IMR-90 (cell line): Measurements from ENCODE around the gene CTCF. TPM values are rescaled to one million over a fixed set of nuclear protein-coding genes. Genes with fewer than 3 reads are reported as not detected.

ENCODE experiments used
- ATAC-seq: fragments of 200-7000 bp; cut with Tn5 transposase; 2 replicates; pipeline ENCODE4 v1.9.1; 2020; ENCODE audit warnings: low read depth, mild to moderate bottlenecking, moderate library complexity
- BruUV-seq: library from RNA; stranded (reverse); fragments of 400-500 nt; replicated peaks from 2 replicates; lab custom pipeline; 2021; lab: Mats Ljungman, UMichigan
- CTCF ChIA-PET: fragments of 300-600 bp; formaldehyde crosslinking; extraction: SDS; loops from one replicate; lab custom pipeline; 2021; ENCODE audit warnings: antibody characterized with exemption; lab: Yijun Ruan, JAX
- POLR2A ChIA-PET: fragments of 300-600 bp; sonication (Branson Sonifier 250); formaldehyde crosslinking; loops from one replicate; lab custom pipeline; 2022; ENCODE audit warnings: antibody characterized with exemption; ENCODE audit not compliant: unreplicated experiment; lab: Charles Lee
- DNase-seq: peaks from one replicate; pipeline ENCODE4 v3.0.0; 2013
- H2AFZ ChIP-seq: replicated peaks from 2 replicates; pipeline ENCODE3; 2013; ENCODE audit warnings: low read length, mild to moderate bottlenecking; ENCODE audit not compliant: poor library complexity
- H2AK5ac ChIP-seq: 2 replicates; pipeline ENCODE4 v1.6.1; 2013; ENCODE audit warnings: low read depth, low read length, inconsistent platforms
- H2AK9ac ChIP-seq: replicated peaks from 2 replicates; pipeline ENCODE3; 2013; ENCODE audit warnings: mild to moderate bottlenecking, low read depth, low read length, moderate library complexity; ENCODE audit not compliant: poor library complexity
- H2BK120ac ChIP-seq: 2 replicates; pipeline ENCODE4 v1.6.1; 2013; ENCODE audit warnings: low read depth, low read length, inconsistent platforms
- H2BK15ac ChIP-seq: 3 replicates; pipeline ENCODE4 v1.6.1; 2013; ENCODE audit warnings: low read depth, low read length, inconsistent platforms
- H2BK20ac ChIP-seq: 2 replicates; pipeline ENCODE4 v1.6.1; 2013; ENCODE audit warnings: low read depth, mild to moderate bottlenecking, inconsistent platforms, low read length, moderate library complexity
- H2BK5ac ChIP-seq: 2 replicates; pipeline ENCODE4 v1.6.1; 2013; ENCODE audit warnings: mild to moderate bottlenecking, low read depth, low read length, inconsistent platforms; ENCODE audit not compliant: poor library complexity, severe bottlenecking
- H3K14ac ChIP-seq: replicated peaks from 2 replicates; pipeline ENCODE4 v1.6.1; 2013; ENCODE audit warnings: low read depth, low read length, inconsistent platforms
- H3K18ac ChIP-seq: 2 replicates; pipeline ENCODE4 v1.6.1; 2013; ENCODE audit warnings: low read depth, low read length, control low read depth
- H3K23ac ChIP-seq: 2 replicates; pipeline ENCODE4 v1.6.1; 2013; ENCODE audit warnings: low read depth, low read length, inconsistent platforms
- H3K27ac ChIP-seq: 2 replicates; pipeline ENCODE4 v1.5.1; 2013; ENCODE audit warnings: mild to moderate bottlenecking, control low read depth, low read length; ENCODE audit not compliant: insufficient read depth
- H3K27me3 ChIP-seq: 2 replicates; pipeline ENCODE4 v1.6.1; 2013; ENCODE audit warnings: low read length; ENCODE audit not compliant: control insufficient read depth, insufficient read depth
- H3K36me3 ChIP-seq: 2 replicates; pipeline ENCODE4 v1.6.1; 2013; ENCODE audit warnings: low read length, mixed read lengths; ENCODE audit not compliant: control insufficient read depth, insufficient read depth
- H3K4ac ChIP-seq: 2 replicates; pipeline ENCODE4 v1.6.1; 2013; ENCODE audit warnings: low read depth, low read length, inconsistent platforms
- H3K4me1 ChIP-seq: 2 replicates; pipeline ENCODE4 v1.6.1; 2013; ENCODE audit warnings: low read length, mixed read lengths; ENCODE audit not compliant: control insufficient read depth, insufficient read depth
- H3K4me2 ChIP-seq: 2 replicates; pipeline ENCODE4 v1.6.1; 2013; ENCODE audit warnings: low read depth, mild to moderate bottlenecking, control low read depth, low read length, moderate library complexity
- H3K4me3 ChIP-seq: 2 replicates; pipeline ENCODE4 v1.5.1; 2013; ENCODE audit warnings: low read depth, mild to moderate bottlenecking, control low read depth, low read length, moderate library complexity; ENCODE audit not compliant: insufficient read depth
- H3K56ac ChIP-seq: 2 replicates; pipeline ENCODE4 v1.6.1; 2013; ENCODE audit warnings: low read length, inconsistent platforms; ENCODE audit not compliant: insufficient read depth; ENCODE audit errors: extremely low read depth
- H3K79me1 ChIP-seq, 2 experiments: 2 replicates each; pipeline ENCODE4 v1.6.1; 2013; ENCODE audit warnings: low read length in 2 of 2, inconsistent platforms in 1 of 2, low read depth in 1 of 2
- H3K9ac ChIP-seq: 2 replicates; pipeline ENCODE4 v1.6.1; 2013; ENCODE audit warnings: low read depth, low read length, control low read depth
- H3K9me1 ChIP-seq: 2 replicates; pipeline ENCODE4 v1.6.1; 2013; ENCODE audit warnings: low read length, inconsistent platforms; ENCODE audit not compliant: insufficient read depth
- H3K9me3 ChIP-seq: 2 replicates; pipeline ENCODE4 v1.6.1; 2013; ENCODE audit warnings: low read length; ENCODE audit not compliant: control insufficient read depth, insufficient read depth
- H4K20me1 ChIP-seq: 2 replicates; pipeline ENCODE4 v1.6.1; 2013; ENCODE audit warnings: low read length, inconsistent platforms; ENCODE audit not compliant: insufficient read depth
- H4K5ac ChIP-seq: 2 replicates; pipeline ENCODE4 v1.6.1; 2013; ENCODE audit warnings: mild to moderate bottlenecking, low read depth, low read length, control low read depth
- H4K8ac ChIP-seq, 2 experiments: 2 replicates each; pipeline ENCODE4 v1.6.1; 2013; ENCODE audit warnings: low read depth in 2 of 2, low read length in 2 of 2, control low read depth in 1 of 2, inconsistent platforms in 1 of 2
- H4K91ac ChIP-seq: 2 replicates; pipeline ENCODE4 v1.6.1; 2013; ENCODE audit warnings: low read depth, low read length, inconsistent platforms; ENCODE audit not compliant: insufficient read depth
- CEBPB ChIP-seq: IDR thresholded peaks from 2 replicates; pipeline ENCODE4 v1.6.1; 2012; ENCODE audit warnings: low read depth, low read length, improper control_type of control experiment
- CHD1 ChIP-seq: IDR thresholded peaks from 2 replicates; pipeline ENCODE4 v1.6.1; 2012; ENCODE audit warnings: low read depth, low read length, improper control_type of control experiment
- ELK1 ChIP-seq: fragments of 150-350 bp; IDR thresholded peaks from 2 replicates; pipeline ENCODE4 v1.6.1; 2016; ENCODE audit warnings: low read depth, mild to moderate bottlenecking, low read length, moderate library complexity, borderline replicate concordance
- MAFK ChIP-seq: IDR thresholded peaks from 2 replicates; pipeline ENCODE4 v1.6.1; 2012; ENCODE audit warnings: low read depth, low read length, improper control_type of control experiment
- MAZ ChIP-seq: IDR thresholded peaks from 2 replicates; pipeline ENCODE4 v1.6.1; 2012; ENCODE audit warnings: low read depth, mild to moderate bottlenecking, low read length, improper control_type of control experiment, moderate library complexity, borderline replicate concordance
- MXI1 ChIP-seq: IDR thresholded peaks from 2 replicates; pipeline ENCODE4 v1.6.1; 2012; ENCODE audit warnings: low read depth, mild to moderate bottlenecking, low read length, moderate library complexity, borderline replicate concordance
- NFE2L2 ChIP-seq: fragments of 150-350 bp; IDR thresholded peaks from 2 replicates; pipeline ENCODE4 v1.6.1; 2016; ENCODE audit warnings: low read depth, mild to moderate bottlenecking, low read length
- POLR2A ChIP-seq: IDR thresholded peaks from 2 replicates; pipeline ENCODE4 v1.6.1; 2012; ENCODE audit warnings: mild to moderate bottlenecking, low read depth, low read length
- RAD21 ChIP-seq: IDR thresholded peaks from 2 replicates; pipeline ENCODE4 v1.6.1; 2012; ENCODE audit warnings: low read length, improper control_type of control experiment
- SMC3 ChIP-seq: fragments of 150-350 bp; IDR thresholded peaks from 2 replicates; pipeline ENCODE4 v1.6.1; 2016; ENCODE audit warnings: low read depth, mild to moderate bottlenecking, antibody characterized with exemption, low read length, moderate library complexity
- WGBS, 2 experiments: methylation state at CpG; one replicate each; pipeline versions ENCODE4 v1.1.5 to v1.1.7; 2013; ENCODE audit warnings: missing lambda C conversion rate in 2 of 2; ENCODE audit not compliant: insufficient read length in 1 of 2; ENCODE audit errors: extremely low coverage in 2 of 2; 5-methylcytosine and 5-hydroxymethylcytosine counted together
- dilution Hi-C: fragments of 300-500 bp; cut with HindIII; formaldehyde crosslinking; loops from one replicate; pipeline ENCODE4 v1.14.3; 2018; ENCODE audit warnings: low sequenced_read_pairs; ENCODE audit not compliant: unreplicated experiment
- in situ Hi-C: fragments of 300-500 bp; cut with MboI; formaldehyde crosslinking; loops from 3 replicates; pipeline ENCODE4 v1.14.3; 2019; ENCODE audit warnings: low sequenced_read_pairs, inconsistent platforms, mixed read lengths
- intact Hi-C: fragments of 100-400 bp; cut with micrococcal nuclease; formaldehyde crosslinking; loops from 2 replicates; pipeline ENCODE4 v1.10.0; 2022
- polyA plus RNA-seq, 3 experiments: library from polyadenylated mRNA; depleted of rRNA; stranded (reverse); fragments of >200 nt; gene quantifications; 2 replicates each; pipeline ENCODE4 v1.2.3, GENCODE V29; 2012; ENCODE audit warnings: low replicate concordance in 1 of 3
- total RNA-seq: library from RNA; depleted of rRNA; stranded (reverse); fragments of >200 nt; gene quantifications from 2 replicates; pipeline ENCODE4 v1.2.3, GENCODE V29; 2012
- TF ChIP-seq, protein P1 (sequence below): fragments of 150-350 bp; IDR thresholded peaks from 2 replicates; pipeline ENCODE4 v1.6.1; 2017; ENCODE audit warnings: mild to moderate bottlenecking, antibody characterized with exemption, low read length, low read depth
- TF ChIP-seq, protein P2 (sequence below): conservative IDR thresholded peaks from 2 replicates; pipeline ENCODE4 v1.5.1; 2012; ENCODE audit warnings: mild to moderate bottlenecking, low read depth, low read length, improper control_type of control experiment

The CTCF gene
- total and polyA plus RNA-seq, 2 of the 4 experiments (the other 2 are of a cell fraction), result 16.1 to 22.8 TPM

GRCh38 chr16:67661101-67661761 is 98.9 kb downstream of the CTCF start:
- dilution Hi-C loops, result no loop called here
- Histone ChIP-seq H3K9ac (no peak overlapping the region), H3K18ac (no peak overlapping the region), H3K36me3 (peaks cover 3% of the 10 kb centered on the region; the same call in 1 of the 2 replicates), H3K79me1 (peaks cover 11 to 32% of the 10 kb centered on the region in 2 experiments), H2AK9ac (no peak overlapping the region), H3K27ac (no peak overlapping the region), H2BK15ac (no peak overlapping the region), H3K9me1 (peaks cover 4% of the 10 kb centered on the region), H3K14ac (no peak overlapping the region), H4K20me1 (peaks cover 5% of the 10 kb centered on the region), H3K4me3 (peak overlapping the region; percentile 3; the same call in 1 of the 2 replicates), H4K8ac (no peak overlapping the region), H3K56ac (no peak overlapping the region), H3K4me2 (peak overlapping the region; percentile 41), H2BK20ac (no peak overlapping the region), H2BK120ac (no peak overlapping the region), H4K91ac (no peak overlapping the region), H4K5ac (no peak overlapping the region), H3K9me3 (no peaks in the 10 kb centered on the region), H3K27me3 (no peaks in the 10 kb centered on the region), H2AK5ac (no peak overlapping the region), H2AFZ (peak overlapping the region; percentile 91), H2BK5ac (no peak overlapping the region), H3K4ac (no peak overlapping the region), H3K4me1 (peaks cover 7% of the 10 kb centered on the region), H3K23ac (no peak overlapping the region)
- ATAC-seq, result peak; percentile 11
- intact Hi-C loops, result no loop called here
- POLR2A ChIA-PET, result interaction anchor here (0.6 kb wide), 1 partner anchor 1139 kb away, joined by 5 read pairs; no protein-coding TSS in a partner anchor
- CTCF ChIA-PET, result interaction anchor here (1.4 kb wide), 1 partner anchor 99 kb away, joined by 4 read pairs; the partner anchor contains the start of gene CTCF
- TF ChIP-seq, protein P1, sequence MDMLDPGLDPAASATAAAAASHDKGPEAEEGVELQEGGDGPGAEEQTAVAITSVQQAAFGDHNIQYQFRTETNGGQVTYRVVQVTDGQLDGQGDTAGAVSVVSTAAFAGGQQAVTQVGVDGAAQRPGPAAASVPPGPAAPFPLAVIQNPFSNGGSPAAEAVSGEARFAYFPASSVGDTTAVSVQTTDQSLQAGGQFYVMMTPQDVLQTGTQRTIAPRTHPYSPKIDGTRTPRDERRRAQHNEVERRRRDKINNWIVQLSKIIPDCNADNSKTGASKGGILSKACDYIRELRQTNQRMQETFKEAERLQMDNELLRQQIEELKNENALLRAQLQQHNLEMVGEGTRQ, result no peak
- TF ChIP-seq RAD21 (no peak), POLR2A (no peak), MAZ (no peak), MAFK (no peak), SMC3 (no peak), ELK1 (no peak), NFE2L2 (no peak), CEBPB (no peak), CHD1 (no peak), MXI1 (no peak)
- TF ChIP-seq, protein P2, sequence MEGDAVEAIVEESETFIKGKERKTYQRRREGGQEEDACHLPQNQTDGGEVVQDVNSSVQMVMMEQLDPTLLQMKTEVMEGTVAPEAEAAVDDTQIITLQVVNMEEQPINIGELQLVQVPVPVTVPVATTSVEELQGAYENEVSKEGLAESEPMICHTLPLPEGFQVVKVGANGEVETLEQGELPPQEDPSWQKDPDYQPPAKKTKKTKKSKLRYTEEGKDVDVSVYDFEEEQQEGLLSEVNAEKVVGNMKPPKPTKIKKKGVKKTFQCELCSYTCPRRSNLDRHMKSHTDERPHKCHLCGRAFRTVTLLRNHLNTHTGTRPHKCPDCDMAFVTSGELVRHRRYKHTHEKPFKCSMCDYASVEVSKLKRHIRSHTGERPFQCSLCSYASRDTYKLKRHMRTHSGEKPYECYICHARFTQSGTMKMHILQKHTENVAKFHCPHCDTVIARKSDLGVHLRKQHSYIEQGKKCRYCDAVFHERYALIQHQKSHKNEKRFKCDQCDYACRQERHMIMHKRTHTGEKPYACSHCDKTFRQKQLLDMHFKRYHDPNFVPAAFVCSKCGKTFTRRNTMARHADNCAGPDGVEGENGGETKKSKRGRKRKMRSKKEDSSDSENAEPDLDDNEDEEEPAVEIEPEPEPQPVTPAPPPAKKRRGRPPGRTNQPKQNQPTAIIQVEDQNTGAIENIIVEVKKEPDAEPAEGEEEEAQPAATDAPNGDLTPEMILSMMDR, result no peak
- DNase-seq, result peak; percentile 52
- BruUV-seq, result no TSS peak
- WGBS, 2 experiments, result 5% methylated on average over 10 of the region's 39 CpGs; no CpG with 5 or more reads in 1 of the 2 experiments
- in situ Hi-C loops, result loop anchor here (10.0 kb wide), 1 partner anchor 136 kb away; the partner anchor contains the start of gene RIPOR1
